KMS-11 (cell line): Measurements from ENCODE around the gene KCNC2.

Source experiments
- H2AFZ ChIP-seq: fragments of 200-600 bp; sonication (generic); 2 replicates; pipeline ENCODE4 v1.6.1; 2016; ENCODE audit warnings: antibody characterized with exemption, mixed run types, low read depth
- H3K27ac ChIP-seq: fragments of 200-600 bp; sonication (generic); 2 replicates; pipeline ENCODE4 v1.6.1; 2016; ENCODE audit warnings: mild to moderate bottlenecking, mixed run types
- H3K27me3 ChIP-seq: fragments of 200-600 bp; sonication (generic); 2 replicates; pipeline ENCODE4 v1.6.1; 2017; ENCODE audit warnings: mild to moderate bottlenecking, low read depth, mixed run types, moderate library complexity; ENCODE audit not compliant: insufficient read depth
- H3K36me3 ChIP-seq: fragments of 200-600 bp; sonication (generic); 2 replicates; pipeline ENCODE4 v1.6.1; 2017; ENCODE audit warnings: mild to moderate bottlenecking, mixed run types; ENCODE audit not compliant: insufficient read depth
- H3K4me1 ChIP-seq: fragments of 200-600 bp; sonication (generic); 2 replicates; pipeline ENCODE4 v1.6.1; 2016; ENCODE audit warnings: mild to moderate bottlenecking, low read depth, mixed run types; ENCODE audit not compliant: poor library complexity, severe bottlenecking
- H3K4me2 ChIP-seq: fragments of 200-600 bp; sonication (generic); 2 replicates; pipeline ENCODE4 v1.7.0; 2016; ENCODE audit warnings: mild to moderate bottlenecking, mixed run types
- H3K4me3 ChIP-seq: fragments of 200-600 bp; sonication (generic); IDR thresholded peaks from 2 replicates; pipeline ENCODE4 v1.6.1; 2017; ENCODE audit warnings: low read depth, low read length, mixed read lengths; ENCODE audit not compliant: insufficient read depth
- H3K79me2 ChIP-seq: fragments of 200-600 bp; sonication (generic); 2 replicates; pipeline ENCODE4 v1.6.1; 2016; ENCODE audit warnings: low read depth, mixed run types; ENCODE audit not compliant: insufficient read depth
- H3K9ac ChIP-seq: fragments of 200-600 bp; sonication (generic); 2 replicates; pipeline ENCODE4 v1.6.1; 2016; ENCODE audit warnings: mild to moderate bottlenecking, mixed run types
- H4K20me1 ChIP-seq: fragments of 200-600 bp; sonication (generic); 2 replicates; pipeline ENCODE4 v1.6.1; 2016; ENCODE audit warnings: mild to moderate bottlenecking, mixed run types; ENCODE audit not compliant: insufficient read depth
- CTCF ChIP-seq: fragments of 200-600 bp; sonication (generic); conservative IDR thresholded peaks from 2 replicates; pipeline ENCODE4 v1.6.1; 2017; ENCODE audit warnings: low read depth, mild to moderate bottlenecking, antibody characterized with exemption, low read length, moderate library complexity, mixed read lengths

The KCNC2 gene

DNA sequence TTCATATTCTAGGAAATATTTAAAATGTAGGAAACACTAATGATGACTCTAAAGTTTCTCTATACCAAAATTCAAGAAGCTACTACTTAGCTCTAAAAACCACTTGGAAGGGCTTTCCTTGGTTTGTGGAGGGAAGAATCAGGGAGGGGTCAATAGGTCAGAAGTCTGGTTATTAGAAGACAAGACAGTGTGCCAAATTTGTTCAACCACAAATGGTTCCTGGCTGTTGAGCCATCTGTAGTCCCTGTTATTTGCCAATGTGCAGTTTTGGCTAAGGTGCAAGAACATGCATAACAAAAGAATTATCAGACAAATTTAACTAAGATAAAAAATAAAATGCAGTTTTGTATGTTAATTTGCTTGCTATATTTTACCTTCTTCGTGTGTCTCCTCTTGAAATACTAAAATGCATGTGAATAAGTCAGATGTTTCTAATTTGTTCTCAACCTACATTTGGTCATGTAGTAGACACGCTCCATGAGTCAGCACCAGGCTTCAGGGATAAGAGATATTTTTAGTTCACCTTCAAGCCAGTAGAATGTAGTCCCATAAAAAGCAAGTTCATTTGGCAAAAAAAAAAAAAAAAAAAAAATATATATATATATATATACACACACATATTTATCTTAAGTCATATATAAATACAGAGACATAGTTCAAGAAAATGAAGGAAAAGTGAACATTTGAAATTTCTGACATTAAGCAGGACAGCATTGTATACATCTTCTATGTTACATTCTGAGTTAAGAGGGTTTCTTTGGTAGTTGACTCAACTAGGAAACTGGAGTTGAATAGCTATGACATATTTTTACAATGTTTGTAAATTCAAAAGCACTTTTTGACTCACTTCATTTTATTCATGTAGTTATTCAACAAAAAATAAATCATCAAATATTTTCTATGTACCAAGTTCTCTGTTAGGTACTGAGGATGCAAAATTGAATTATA lies 123.3 kb downstream of the KCNC2 start:
- H3K4me2 ChIP-seq, result no peak overlapping the region
- H3K4me1 ChIP-seq, result no peaks in the 10 kb centered on the region
- no peak overlapping the region for H3K27ac ChIP-seq
- H4K20me1 ChIP-seq, result no peaks in the 10 kb centered on the region
- no peak overlapping the region for H3K9ac ChIP-seq
- no peak overlapping the region for H3K4me3 ChIP-seq
- TF ChIP-seq CTCF, result no peak
- H3K79me2 ChIP-seq, result no peaks in the 10 kb centered on the region
- H3K27me3 ChIP-seq, result no peaks in the 10 kb centered on the region
- H2AFZ ChIP-seq, result no peak overlapping the region
- no peaks in the 10 kb centered on the region for H3K36me3 ChIP-seq

DNA sequence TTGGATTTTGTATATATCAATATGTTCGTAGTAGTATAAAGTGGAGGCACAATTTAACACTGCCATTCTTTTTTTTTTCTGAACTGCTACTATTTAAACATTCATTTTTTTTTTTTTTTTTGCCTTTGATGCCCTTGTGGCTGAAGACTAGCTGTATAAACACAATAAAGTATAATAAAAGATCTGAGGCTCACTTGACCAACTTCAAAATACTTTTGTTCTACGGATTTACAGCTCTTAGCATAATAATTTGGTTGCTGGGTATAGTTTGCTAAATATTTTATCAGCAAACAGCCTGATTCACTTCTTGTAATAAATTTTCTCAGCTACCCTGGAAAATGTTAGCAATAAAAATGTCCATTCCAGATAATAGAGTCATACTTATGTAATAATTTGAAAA lies 128.3 kb downstream of the KCNC2 start:
- Histone ChIP-seq H3K4me1 (no peaks in the 10 kb centered on the region), H3K27me3 (no peaks in the 10 kb centered on the region), H3K36me3 (no peaks in the 10 kb centered on the region), H3K4me3 (no peak overlapping the region), H2AFZ (no peak overlapping the region), H3K4me2 (no peak overlapping the region), H3K9ac (no peak overlapping the region), H4K20me1 (no peaks in the 10 kb centered on the region), H3K27ac (no peak overlapping the region), H3K79me2 (no peaks in the 10 kb centered on the region)
- TF ChIP-seq CTCF, result no peak

DNA sequence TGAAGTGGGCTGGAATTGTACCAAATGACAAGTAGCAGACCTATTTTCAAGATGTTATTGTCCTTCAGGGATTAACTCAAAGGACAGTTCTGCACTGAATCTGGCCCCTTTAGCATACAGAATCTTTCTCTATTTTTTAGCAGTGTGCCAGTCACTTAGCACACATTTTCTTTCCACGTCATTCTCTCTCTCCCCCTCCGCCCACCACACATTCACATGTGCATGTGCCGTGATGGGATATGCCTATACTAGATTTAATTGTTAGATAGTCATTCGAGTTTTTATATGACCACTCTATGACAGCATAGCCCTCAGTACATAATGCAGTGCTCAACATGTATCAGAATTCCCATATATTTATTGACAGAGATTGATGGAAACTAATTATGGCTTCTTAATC lies 129.1 kb downstream of the KCNC2 start:
- H3K79me2 ChIP-seq, result no peaks in the 10 kb centered on the region
- no peak overlapping the region for H3K9ac ChIP-seq
- no peaks in the 10 kb centered on the region for H3K36me3 ChIP-seq
- no peak overlapping the region for H3K27ac ChIP-seq
- no peaks in the 10 kb centered on the region for H3K27me3 ChIP-seq
- no peak for TF ChIP-seq CTCF
- no peak overlapping the region for H3K4me3 ChIP-seq
- no peaks in the 10 kb centered on the region for H3K4me1 ChIP-seq
- H4K20me1 ChIP-seq, result no peaks in the 10 kb centered on the region
- no peak overlapping the region for H2AFZ ChIP-seq
- H3K4me2 ChIP-seq, result no peak overlapping the region

GRCh38 chr12:75065482-75065881 lies 144.2 kb downstream of the KCNC2 start:
- Histone ChIP-seq H3K27me3 (no peaks in the 10 kb centered on the region), H3K27ac (no peak overlapping the region), H2AFZ (no peak overlapping the region), H4K20me1 (no peaks in the 10 kb centered on the region), H3K36me3 (no peaks in the 10 kb centered on the region), H3K4me3 (no peak overlapping the region), H3K79me2 (no peaks in the 10 kb centered on the region), H3K4me1 (no peaks in the 10 kb centered on the region), H3K4me2 (no peak overlapping the region), H3K9ac (no peak overlapping the region)
- TF ChIP-seq CTCF, result no peak
